GM12878 (cell line): ENCODE measurements around the gene STX10. TPM values are rescaled to one million over a fixed set of nuclear protein-coding genes. Genes with fewer than 3 reads are reported as not detected.

Experiments
- ATAC-seq: fragments of 200-7000 bp; cut with Tn5 transposase; 3 replicates; pipeline ENCODE4 v1.9.1; 2020; ENCODE audit warnings: mild to moderate bottlenecking, moderate library complexity
- BruUV-seq: library from RNA; stranded (reverse); fragments of 400-500 nt; replicated peaks from 2 replicates; lab custom pipeline; 2021; lab: Mats Ljungman, UMichigan
- CTCF ChIA-PET: fragments of 300-600 bp; sonication (Branson Sonifier 250); formaldehyde crosslinking; extraction: SDS; loops from one replicate; lab custom pipeline; 2021; ENCODE audit warnings: inconsistent platforms; lab: Yijun Ruan, JAX
- POLR2A ChIA-PET: fragments of 350-600 bp; formaldehyde crosslinking; extraction: SDS; loops from one replicate; lab custom pipeline; 2021; ENCODE audit warnings: inconsistent platforms; lab: Charles Lee
- RAD21 ChIA-PET: fragments of 300-600 bp; sonication (Branson Sonifier 250); formaldehyde crosslinking; loops from one replicate; lab custom pipeline; 2023; ENCODE audit warnings: antibody characterized with exemption; ENCODE audit not compliant: unreplicated experiment; lab: Charles Lee
- SMC1A ChIA-PET: fragments of 300-600 bp; sonication (Branson Sonifier 250); formaldehyde crosslinking; loops from one replicate; lab custom pipeline; 2023; ENCODE audit not compliant: unreplicated experiment, uncharacterized antibody; lab: Charles Lee
- DNase-seq: peaks from one replicate; pipeline ENCODE4 v3.0.0-alpha.2; 2011; ENCODE audit warnings: low read depth, low spot score
- FAIRE-seq: peaks from 3 replicates; lab custom pipeline; 2011; peaks lifted over from hg19 to GRCh38; lab: Jason Lieb, UNC
- H2AFZ ChIP-seq: 2 replicates; pipeline ENCODE4 v1.6.0; 2011; ENCODE audit warnings: low read depth, low read length, control low read depth; ENCODE audit not compliant: control insufficient read depth
- H3K27ac ChIP-seq: 2 replicates; pipeline ENCODE4 v1.5.1; 2011; ENCODE audit warnings: control low read depth; ENCODE audit not compliant: control insufficient read depth, insufficient read depth
- H3K27me3 ChIP-seq, 2 experiments: replicated peaks in 1 of 2; 2 replicates each; pipeline versions ENCODE4 v1.6.0 to v1.6.1; 2011; ENCODE audit warnings: low read length in 1 of 2; ENCODE audit not compliant: control insufficient read depth in 2 of 2, insufficient read depth in 2 of 2
- H3K36me3 ChIP-seq, 2 experiments: 2 replicates each; pipeline ENCODE4 v1.5.1; 2011; ENCODE audit warnings: low read length in 1 of 2; ENCODE audit not compliant: control insufficient read depth in 2 of 2, insufficient read depth in 2 of 2
- H3K4me1 ChIP-seq: 2 replicates; pipeline ENCODE4 v1.6.1; 2011; ENCODE audit warnings: mild to moderate bottlenecking, low read length, moderate library complexity, mixed read lengths; ENCODE audit not compliant: control insufficient read depth, insufficient read depth
- H3K4me2 ChIP-seq: 2 replicates; pipeline ENCODE4 v1.6.0; 2011; ENCODE audit warnings: control low read depth; ENCODE audit not compliant: control insufficient read depth, insufficient read depth
- H3K4me3 ChIP-seq: fragments of 200-600 bp; sonication (generic); 2 replicates; pipeline ENCODE4 v1.5.1; 2016
- H3K79me2 ChIP-seq: 2 replicates; pipeline ENCODE4 v1.6.0; 2011; ENCODE audit warnings: low read length; ENCODE audit not compliant: control insufficient read depth, insufficient read depth
- H3K9ac ChIP-seq: 2 replicates; pipeline ENCODE4 v1.8.0; 2011; ENCODE audit warnings: low read length, control low read depth, mixed read lengths; ENCODE audit not compliant: control insufficient read depth, insufficient read depth
- H3K9me3 ChIP-seq: replicated peaks from 3 replicates; pipeline ENCODE4 v1.5.1; 2011; ENCODE audit warnings: mild to moderate bottlenecking, low read length; ENCODE audit not compliant: control insufficient read depth, insufficient read depth
- H4K20me1 ChIP-seq: 2 replicates; pipeline ENCODE4 v1.6.0; 2011; ENCODE audit not compliant: control insufficient read depth, insufficient read depth
- BACH1 ChIP-seq: fragments of 450-650 bp; IDR thresholded peaks from 2 replicates; pipeline ENCODE4 v1.6.1; 2017; ENCODE audit warnings: mild to moderate bottlenecking, borderline replicate concordance
- MTA2 ChIP-seq: fragments of 450-650 bp; IDR thresholded peaks from 2 replicates; pipeline ENCODE4 v1.6.1; 2016; ENCODE audit warnings: low read depth, mild to moderate bottlenecking, moderate library complexity
- POLR2AphosphoS2 ChIP-seq: IDR thresholded peaks from 2 replicates; pipeline ENCODE4 v1.6.1; 2011; ENCODE audit warnings: low read depth, mild to moderate bottlenecking, low read length, improper control_type of control experiment, moderate library complexity
- POLR2AphosphoS5 ChIP-seq: IDR thresholded peaks from 2 replicates; pipeline ENCODE4 v1.6.1; 2011; ENCODE audit warnings: mild to moderate bottlenecking, low read length, inconsistent platforms
- PRDM15 ChIP-seq: fragments of 450-650 bp; formaldehyde crosslinking; IDR thresholded peaks from 2 replicates; pipeline ENCODE4 v1.4.0; 2020; ENCODE audit warnings: mild to moderate bottlenecking, moderate library complexity
- RFX5 ChIP-seq: IDR thresholded peaks from 2 replicates; pipeline ENCODE4 v1.6.1; 2011; ENCODE audit warnings: low read depth, low read length, improper control_type of control experiment
- WGBS: methylation state at CpG from one replicate; pipeline ENCODE4 v1.1.6; 2016; ENCODE audit warnings: low lambda C conversion rate; ENCODE audit not compliant: insufficient replicate concordance, insufficient coverage; ENCODE audit errors: missing lambda C conversion rate; 5-methylcytosine and 5-hydroxymethylcytosine counted together
- in situ Hi-C: fragments of 300-500 bp; cut with MboI; formaldehyde crosslinking; loops from 9 replicates; pipeline ENCODE4 v1.14.3; 2018; ENCODE audit warnings: mixed read lengths
- intact Hi-C: fragments of 100-400 bp; cut with micrococcal nuclease; formaldehyde crosslinking; loops from one replicate; pipeline ENCODE4 v1.14.2; 2022; ENCODE audit not compliant: unreplicated experiment
- polyA plus RNA-seq, 11 experiments: library from polyadenylated mRNA; depleted of rRNA in 4 of 11; unstranded in 6 of 11; stranded (reverse) in 5 of 11; fragments of >200 nt; fragmentation: Nextera tagmentation in 4 of 11; fragmentation: Illumina TruSeq in 1 of 11; extraction: Ambion mirVana in 4 of 11; extraction: Trizol in 1 of 11; gene quantifications; 1 replicate in 1 of 11; 2 replicates in 10 of 11; pipeline versions ENCODE4 v1.2.1 to v1.2.3, GENCODE V29; 2011 to 2016; ENCODE audit warnings: inconsistent platforms in 2 of 11, missing spikeins in 2 of 11, low read depth in 1 of 11
- total RNA-seq, 4 experiments: library from RNA; depleted of rRNA in 3 of 4; stranded (reverse); fragments of >200 nt in 3 of 4; fragmentation: Illumina TruSeq in 1 of 4; extraction: Trizol in 1 of 4; gene quantifications; 2 replicates each; pipeline versions ENCODE4 v1.2.1 to v1.2.3, GENCODE V29; 2013 to 2021
- TF ChIP-seq, protein P1 (sequence below): IDR thresholded peaks from 2 replicates; pipeline ENCODE4 v1.6.1; 2011; ENCODE audit warnings: low read depth, low read length, improper control_type of control experiment, borderline replicate concordance

The STX10 gene
- total and polyA plus RNA-seq, 10 of the 15 experiments (the other 5 are each of a cell fraction or from before 2014, with no cell fraction given), result 0.56 to 76.1 (median 47.6) TPM

- CTCF ChIA-PET, result no interaction called here
- no peak overlapping the region for H3K4me2 ChIP-seq
- H3K27ac ChIP-seq, result no peak overlapping the region
- DNase-seq (no peak), ATAC-seq (no peak), FAIRE-seq (no peak)
- no peak overlapping the region for H3K4me3 ChIP-seq
- H2AFZ ChIP-seq, result no peak overlapping the region
- TF ChIP-seq POLR2AphosphoS2 (no peak), MTA2 (no peak), RFX5 (no peak), PRDM15 (no peak), POLR2AphosphoS5 (no peak), BACH1 (no peak)
- TF ChIP-seq, protein P1, sequence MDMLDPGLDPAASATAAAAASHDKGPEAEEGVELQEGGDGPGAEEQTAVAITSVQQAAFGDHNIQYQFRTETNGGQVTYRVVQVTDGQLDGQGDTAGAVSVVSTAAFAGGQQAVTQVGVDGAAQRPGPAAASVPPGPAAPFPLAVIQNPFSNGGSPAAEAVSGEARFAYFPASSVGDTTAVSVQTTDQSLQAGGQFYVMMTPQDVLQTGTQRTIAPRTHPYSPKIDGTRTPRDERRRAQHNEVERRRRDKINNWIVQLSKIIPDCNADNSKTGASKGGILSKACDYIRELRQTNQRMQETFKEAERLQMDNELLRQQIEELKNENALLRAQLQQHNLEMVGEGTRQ, result no peak
- no peaks in the 10 kb centered on the region for H3K9me3 ChIP-seq
- H3K27me3 ChIP-seq, result no peaks in the 10 kb centered on the region
- H3K9ac ChIP-seq, result no peak overlapping the region
- no peaks in the 10 kb centered on the region for H4K20me1 ChIP-seq
- 62% methylated on average over 12 of the region's 12 CpGs for WGBS
- peaks cover 18% of the 10 kb centered on the region for H3K4me1 ChIP-seq
- no TSS peak for BruUV-seq
- RAD21 ChIA-PET, result no interaction called here
- H3K79me2 ChIP-seq, result no peaks in the 10 kb centered on the region
- intact Hi-C loops (no loop called here), in situ Hi-C loops (loop anchor here (25.0 kb wide), 1 partner anchor 1586 kb away; the partner anchor contains the start of genes ACP5 and ZNF627)
- POLR2A ChIA-PET, result interaction anchor here (0.6 kb wide), 1 partner anchor 32 kb away, joined by 3 read pairs; no protein-coding TSS in a partner anchor
- H3K36me3 ChIP-seq, result no peaks in the 10 kb centered on the region
- SMC1A ChIA-PET, result no interaction called here
Measured at GRCh38 chr19:13173139-13173737, 23.1 kb upstream of the STX10 start.
